SH-SY5Y (cell line): ENCODE results near the gene RECK.

Experiments
- GATA2 ChIP-seq: IDR thresholded peaks from 2 replicates; pipeline ENCODE4 v1.6.1; 2011; ENCODE audit warnings: mild to moderate bottlenecking, low read depth, low read length
- GATA3 ChIP-seq: IDR thresholded peaks from 2 replicates; pipeline ENCODE4 v1.6.1; 2011; ENCODE audit warnings: low read depth, mild to moderate bottlenecking, low read length, moderate library complexity

DNA sequence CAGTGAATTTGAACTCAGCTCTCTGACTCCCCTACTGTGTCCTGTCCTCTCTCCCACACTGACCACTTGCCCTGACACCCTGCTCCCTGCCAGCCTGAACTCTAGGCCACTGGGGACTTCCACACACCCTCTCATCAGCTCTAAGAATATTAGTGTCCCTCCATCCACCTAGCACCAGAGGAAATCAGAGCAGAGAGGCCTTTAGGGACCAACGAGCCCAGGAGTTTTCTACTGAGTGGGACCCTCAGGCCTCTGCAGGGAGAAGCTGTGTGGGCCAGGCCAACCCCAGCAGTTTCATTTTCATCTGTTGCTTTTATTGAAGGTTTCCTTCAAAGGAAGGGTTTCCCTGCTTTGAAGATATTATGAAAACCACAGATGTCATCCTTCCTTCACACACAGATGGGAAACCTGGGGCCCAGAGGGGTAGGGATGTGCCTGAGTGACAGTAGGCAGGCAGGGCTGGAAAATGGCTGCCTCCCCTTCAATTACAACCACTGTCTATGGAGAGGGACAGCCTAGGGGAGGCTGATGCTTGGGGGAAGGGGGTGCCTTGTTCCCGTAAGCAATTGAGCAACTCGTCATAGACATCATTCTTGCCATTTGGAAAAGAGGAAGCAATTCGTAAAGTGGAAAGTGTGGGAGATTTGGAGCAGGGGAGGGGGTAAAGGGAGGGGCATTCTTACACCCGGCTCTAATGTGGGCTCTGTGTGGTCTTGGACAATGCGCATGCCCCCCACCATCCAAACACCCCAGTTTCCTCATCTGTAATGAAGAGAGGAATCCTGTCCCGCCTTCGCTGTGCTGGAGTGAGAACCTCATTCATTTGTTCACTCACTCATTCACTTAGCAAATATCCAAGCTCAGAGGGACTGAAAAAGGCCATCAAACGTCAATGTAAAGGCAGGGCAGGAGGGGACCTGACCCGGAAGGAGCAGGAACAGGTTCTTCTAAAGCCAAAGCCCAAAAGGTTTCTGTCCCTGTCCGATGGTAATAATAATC lies 103.7 kb downstream of the RECK start:
- TF ChIP-seq GATA2 (no peak), GATA3 (no peak)
